ENCODE measurements around the gene IL4.
A peak's percentile ranks its signal among the peaks of the same experiment; 100 is the strongest.

The IL4 gene

GRCh38 chr5:132651838-132652469, 21.8 kb upstream of the IL4 start:
- ATAC-seq (ENCODE audit: low read depth) (no peak), DNase-seq (ENCODE audit: low spot score) (no peak)
- Histone ChIP-seq H3K9me3 (ENCODE audit: severe bottlenecking) (no peaks in the 10 kb centered on the region), H3K27ac (ENCODE audit: poor library complexity, severe bottlenecking) (no peak overlapping the region), H3K36me3 (ENCODE audit: low read depth) (no peaks in the 10 kb centered on the region), H3K27me3 (ENCODE audit: insufficient read depth, poor library complexity, severe bottlenecking) (peaks cover 6% of the 10 kb centered on the region), H3K4me3 (ENCODE audit: severe bottlenecking) (no peak overlapping the region), H3K4me1 (ENCODE audit: insufficient read depth, poor library complexity, severe bottlenecking) (no peaks in the 10 kb centered on the region)
- TF ChIP-seq CTCF (IDR thresholded peaks at IDR 0.05; ENCODE audit: poor library complexity, severe bottlenecking), result no peak

- Histone ChIP-seq H3K27me3 (ENCODE audit: insufficient read depth, poor library complexity, severe bottlenecking) (peaks cover 6% of the 10 kb centered on the region), H3K9me3 (ENCODE audit: severe bottlenecking) (no peaks in the 10 kb centered on the region), H3K27ac (ENCODE audit: poor library complexity, severe bottlenecking) (no peak overlapping the region), H3K36me3 (ENCODE audit: low read depth) (no peaks in the 10 kb centered on the region), H3K4me1 (ENCODE audit: insufficient read depth, poor library complexity, severe bottlenecking) (no peaks in the 10 kb centered on the region), H3K4me3 (ENCODE audit: severe bottlenecking) (no peak overlapping the region)
- peak; percentile 6 for TF ChIP-seq CTCF (IDR thresholded peaks at IDR 0.05; ENCODE audit: poor library complexity, severe bottlenecking)
- ATAC-seq (ENCODE audit: low read depth) (peak; percentile 13; the same call in 1 of the 3 replicates), DNase-seq (ENCODE audit: low spot score) (no peak)
Measured at GRCh38 chr5:132653716-132654115, 20.1 kb upstream of the IL4 start.

- H3K4me1 ChIP-seq (ENCODE audit: insufficient read depth, poor library complexity, severe bottlenecking), result no peaks in the 10 kb centered on the region
- peaks cover 6% of the 10 kb centered on the region for H3K27me3 ChIP-seq (ENCODE audit: insufficient read depth, poor library complexity, severe bottlenecking)
- peak overlapping the region; percentile 30 for H3K4me3 ChIP-seq (ENCODE audit: severe bottlenecking)
- peak; percentile 59 for TF ChIP-seq CTCF (IDR thresholded peaks at IDR 0.05; ENCODE audit: poor library complexity, severe bottlenecking)
- H3K27ac ChIP-seq (ENCODE audit: poor library complexity, severe bottlenecking), result no peak overlapping the region
- no peaks in the 10 kb centered on the region for H3K9me3 ChIP-seq (ENCODE audit: severe bottlenecking)
- no peaks in the 10 kb centered on the region for H3K36me3 ChIP-seq (ENCODE audit: low read depth)
- peak; percentile 28 for ATAC-seq (ENCODE audit: low read depth)
- no peak for DNase-seq (ENCODE audit: low spot score)
Measured at GRCh38 chr5:132655821-132656773, 17.7 kb upstream of the IL4 start.

GRCh38 chr5:132656774-132657355, 16.9 kb upstream of the IL4 start:
- Histone ChIP-seq H3K27ac (ENCODE audit: poor library complexity, severe bottlenecking) (no peak overlapping the region), H3K27me3 (ENCODE audit: insufficient read depth, poor library complexity, severe bottlenecking) (peaks cover 6% of the 10 kb centered on the region), H3K4me1 (ENCODE audit: insufficient read depth, poor library complexity, severe bottlenecking) (no peaks in the 10 kb centered on the region), H3K36me3 (ENCODE audit: low read depth) (no peaks in the 10 kb centered on the region), H3K9me3 (ENCODE audit: severe bottlenecking) (no peaks in the 10 kb centered on the region), H3K4me3 (ENCODE audit: severe bottlenecking) (no peak overlapping the region)
- DNase-seq (ENCODE audit: low spot score) (no peak), ATAC-seq (ENCODE audit: low read depth) (no peak)
- TF ChIP-seq CTCF (IDR thresholded peaks at IDR 0.05; ENCODE audit: poor library complexity, severe bottlenecking), result no peak

All from RWPE2 (cell line).